A549 (cell line): Measurements from ENCODE around the gene CUTA. TPM values are rescaled to one million over a fixed set of nuclear protein-coding genes. Genes with fewer than 3 reads are reported as not detected.

ENCODE experiments used
- ATAC-seq, 2 experiments: fragments of 200-7000 bp in 1 of 2; fragments of >200 bp in 1 of 2; cut with Nextera tagmentation in 1 of 2; cut with Tn5 transposase in 1 of 2; 3 replicates each; pipeline versions ENCODE4 v1.8.0 to v1.9.1; 2018 to 2020; ENCODE audit warnings: mild to moderate bottlenecking in 1 of 2, moderate library complexity in 1 of 2
- CTCF ChIA-PET: fragments of 300-600 bp; sonication (Branson Sonifier 250); formaldehyde crosslinking; extraction: SDS; loops from one replicate; lab custom pipeline; 2021; ENCODE audit warnings: antibody characterized with exemption, inconsistent platforms; lab: Yijun Ruan, JAX
- POLR2A ChIA-PET: fragments of 350-600 bp; formaldehyde crosslinking; extraction: SDS; loops from one replicate; lab custom pipeline; 2021; ENCODE audit warnings: antibody characterized with exemption, inconsistent platforms; lab: Yijun Ruan, JAX
- DNase-seq, 2 experiments: peaks; one replicate each; pipeline versions ENCODE4 v3.0.0 to v3.0.0-alpha.2; 2011 to 2016; ENCODE audit warnings: low read depth in 1 of 2, low spot score in 1 of 2
- FAIRE-seq: peaks from 2 replicates; lab custom pipeline; 2011; peaks lifted over from hg19 to GRCh38; lab: Jason Lieb, UNC
- H3K27ac ChIP-seq, 2 experiments: fragments of >200 bp; sonication (Bioruptor Twin); formaldehyde crosslinking; 3 replicates each; pipeline ENCODE4 v1.5.1; 2016 to 2017
- H3K4me1 ChIP-seq: fragments of >200 bp; sonication (Bioruptor Twin); formaldehyde crosslinking; 3 replicates; pipeline ENCODE4 v1.6.1; 2016
- H3K4me2 ChIP-seq: fragments of >200 bp; sonication (Bioruptor Twin); formaldehyde crosslinking; 3 replicates; pipeline ENCODE4 v1.6.1; 2016
- H3K4me3 ChIP-seq: fragments of >200 bp; sonication (Bioruptor Twin); formaldehyde crosslinking; 3 replicates; pipeline ENCODE4 v1.5.1; 2016
- H3K9me3 ChIP-seq: fragments of >200 bp; sonication (Bioruptor Twin); formaldehyde crosslinking; 3 replicates; pipeline ENCODE4 v1.6.1; 2016
- BCL3 ChIP-seq: fragments of >200 bp; sonication (Bioruptor Twin); formaldehyde crosslinking; IDR thresholded peaks from 3 replicates; pipeline ENCODE4 v1.6.1; 2016
- CBX2 ChIP-seq: fragments of 200-600 bp; sonication (generic); IDR thresholded peaks from 2 replicates; pipeline ENCODE4 v1.6.1; 2016; ENCODE audit warnings: low read depth, mild to moderate bottlenecking, borderline replicate concordance
- CEBPB ChIP-seq, 2 experiments: fragments of >200 bp in 1 of 2; sonication (Bioruptor Twin) in 1 of 2; formaldehyde crosslinking in 1 of 2; IDR thresholded peaks; 2 replicates each; pipeline ENCODE4 v1.6.1; 2012 to 2016
- EHMT2 ChIP-seq: fragments of 200-600 bp; sonication (generic); IDR thresholded peaks from 2 replicates; pipeline ENCODE4 v1.6.1; 2016; ENCODE audit warnings: antibody characterized with exemption, low read depth, mild to moderate bottlenecking, moderate library complexity
- EP300 ChIP-seq, 2 experiments: fragments of >200 bp; sonication (Bioruptor Twin); formaldehyde crosslinking; IDR thresholded peaks; 2 replicates in 1 of 2; 3 replicates in 1 of 2; pipeline ENCODE4 v1.6.1; 2016 to 2017
- GATA3 ChIP-seq: IDR thresholded peaks from 2 replicates; pipeline ENCODE4 v1.6.1; 2012; ENCODE audit warnings: borderline replicate concordance
- HOXB5 ChIP-seq: fragments of 250-450 bp; sonication (Bioruptor Pico); IDR thresholded peaks from 2 replicates; pipeline ENCODE4 v1.5.0; 2020; ENCODE audit warnings: mild to moderate bottlenecking, moderate library complexity
- MAZ ChIP-seq: fragments of 150-350 bp; IDR thresholded peaks from 2 replicates; pipeline ENCODE4 v1.6.1; 2014; ENCODE audit warnings: antibody characterized with exemption, low read depth, low read length, borderline replicate concordance
- RARB ChIP-seq: fragments of 250-450 bp; sonication (Bioruptor Pico); IDR thresholded peaks from 2 replicates; pipeline ENCODE4 v1.8.0; 2021; ENCODE audit warnings: mild to moderate bottlenecking, moderate library complexity
- REST ChIP-seq: fragments of 200-600 bp; sonication (generic); IDR thresholded peaks from 2 replicates; pipeline ENCODE4 v1.6.1; 2016; ENCODE audit warnings: antibody characterized with exemption, mild to moderate bottlenecking, moderate library complexity
- SREBF2 ChIP-seq: fragments of 450-650 bp; IDR thresholded peaks from 2 replicates; pipeline ENCODE4 v1.6.1; 2014; ENCODE audit warnings: mild to moderate bottlenecking, moderate library complexity
- TFCP2L1 ChIP-seq: fragments of 250-450 bp; sonication (Bioruptor Pico); IDR thresholded peaks from 2 replicates; pipeline ENCODE4 v1.5.0; 2021; ENCODE audit warnings: mild to moderate bottlenecking
- ZC3H11A ChIP-seq: fragments of 450-650 bp; IDR thresholded peaks from 2 replicates; pipeline ENCODE4 v1.6.1; 2014; ENCODE audit warnings: antibody characterized with exemption, mild to moderate bottlenecking
- ZSCAN20 ChIP-seq: fragments of 250-450 bp; sonication (Bioruptor Pico); IDR thresholded peaks from 2 replicates; pipeline ENCODE4 v1.8.0; 2022; ENCODE audit warnings: mild to moderate bottlenecking, moderate library complexity
- WGBS: methylation state at CpG from one replicate; pipeline ENCODE4 v1.1.6; 2017; ENCODE audit errors: missing lambda C conversion rate; 5-methylcytosine and 5-hydroxymethylcytosine counted together
- polyA plus RNA-seq, 4 experiments: library from polyadenylated mRNA; depleted of rRNA in 3 of 4; stranded (reverse); fragments of >200 nt; fragmentation: RNase III in 1 of 4; extraction: RNeasy Plus Mini Kit Qiagen cat#74134 plus additional on column Dnase treatment in 1 of 4; gene quantifications; 2 replicates in 3 of 4; 3 replicates in 1 of 4; pipeline ENCODE4 v1.2.3, GENCODE V29; 2011 to 2017
- TF ChIP-seq, protein P1 (sequence below): fragments of 450-650 bp; IDR thresholded peaks from 2 replicates; pipeline ENCODE4 v1.6.1; 2014; ENCODE audit warnings: antibody characterized with exemption
- TF ChIP-seq, protein P2 (sequence below): IDR thresholded peaks from 2 replicates; pipeline ENCODE4 v1.6.1; 2012
- TF ChIP-seq, protein P3 (sequence below): fragments of 150-350 bp; IDR thresholded peaks from 2 replicates; pipeline ENCODE4 v1.6.1; 2014; ENCODE audit warnings: low read depth, mild to moderate bottlenecking, low read length

The CUTA gene
- polyA plus RNA-seq, 2 of the 4 experiments (the other 2 are of a cell fraction), result 98.9 to 175 TPM

DNA sequence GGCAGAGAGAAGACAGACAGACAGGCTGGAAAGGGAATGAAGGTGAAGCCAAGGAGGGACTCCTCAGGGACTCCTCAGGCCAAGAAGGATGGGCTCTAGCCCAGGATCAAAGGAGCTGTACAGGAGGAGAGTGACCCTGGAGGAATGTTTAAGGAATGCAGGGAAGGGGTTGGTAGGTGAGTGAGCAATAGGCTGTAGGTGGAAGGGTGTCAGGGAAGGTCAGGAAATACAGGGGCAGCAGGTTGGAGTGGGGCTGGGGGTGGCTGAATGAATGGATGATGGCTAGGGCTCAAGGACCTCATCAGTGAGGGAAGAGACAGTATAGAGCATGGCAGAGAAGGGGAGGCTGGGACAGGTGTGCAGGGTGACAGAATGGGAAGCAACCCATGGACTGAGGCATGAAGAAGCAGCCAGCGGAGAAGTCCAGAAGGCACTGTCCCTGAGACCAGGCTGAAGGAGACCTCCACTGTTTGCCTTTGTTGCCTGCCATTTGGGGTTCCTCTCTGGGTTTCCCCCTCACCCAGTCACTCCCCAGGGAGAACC, 15.2 kb upstream of the CUTA start (continued):
- no peak for TF ChIP-seq HOXB5 (CRISPR knock-in tag)
- TF ChIP-seq, protein P1, sequence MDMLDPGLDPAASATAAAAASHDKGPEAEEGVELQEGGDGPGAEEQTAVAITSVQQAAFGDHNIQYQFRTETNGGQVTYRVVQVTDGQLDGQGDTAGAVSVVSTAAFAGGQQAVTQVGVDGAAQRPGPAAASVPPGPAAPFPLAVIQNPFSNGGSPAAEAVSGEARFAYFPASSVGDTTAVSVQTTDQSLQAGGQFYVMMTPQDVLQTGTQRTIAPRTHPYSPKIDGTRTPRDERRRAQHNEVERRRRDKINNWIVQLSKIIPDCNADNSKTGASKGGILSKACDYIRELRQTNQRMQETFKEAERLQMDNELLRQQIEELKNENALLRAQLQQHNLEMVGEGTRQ, result no peak

- CTCF ChIA-PET, result no interaction called here
- no peak overlapping the region for H3K4me3 ChIP-seq
- POLR2A ChIA-PET, result no interaction called here
These were observed 14.6 kb upstream of the CUTA start for GRCh38 chr6:33432546-33432945.

More at GRCh38 chr6:33432546-33432945, 14.6 kb upstream of the CUTA start:
- no peak for DNase-seq
- TF ChIP-seq, protein P2, sequence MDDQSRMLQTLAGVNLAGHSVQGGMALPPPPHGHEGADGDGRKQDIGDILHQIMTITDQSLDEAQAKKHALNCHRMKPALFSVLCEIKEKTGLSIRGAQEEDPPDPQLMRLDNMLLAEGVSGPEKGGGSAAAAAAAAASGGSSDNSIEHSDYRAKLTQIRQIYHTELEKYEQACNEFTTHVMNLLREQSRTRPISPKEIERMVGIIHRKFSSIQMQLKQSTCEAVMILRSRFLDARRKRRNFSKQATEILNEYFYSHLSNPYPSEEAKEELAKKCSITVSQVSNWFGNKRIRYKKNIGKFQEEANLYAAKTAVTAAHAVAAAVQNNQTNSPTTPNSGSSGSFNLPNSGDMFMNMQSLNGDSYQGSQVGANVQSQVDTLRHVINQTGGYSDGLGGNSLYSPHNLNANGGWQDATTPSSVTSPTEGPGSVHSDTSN, result no peak
- no peak for TF ChIP-seq MAZ
- TF ChIP-seq REST, result no peak
- no peak for TF ChIP-seq SREBF2
- TF ChIP-seq CBX2, result no peak
- TF ChIP-seq, protein P3, sequence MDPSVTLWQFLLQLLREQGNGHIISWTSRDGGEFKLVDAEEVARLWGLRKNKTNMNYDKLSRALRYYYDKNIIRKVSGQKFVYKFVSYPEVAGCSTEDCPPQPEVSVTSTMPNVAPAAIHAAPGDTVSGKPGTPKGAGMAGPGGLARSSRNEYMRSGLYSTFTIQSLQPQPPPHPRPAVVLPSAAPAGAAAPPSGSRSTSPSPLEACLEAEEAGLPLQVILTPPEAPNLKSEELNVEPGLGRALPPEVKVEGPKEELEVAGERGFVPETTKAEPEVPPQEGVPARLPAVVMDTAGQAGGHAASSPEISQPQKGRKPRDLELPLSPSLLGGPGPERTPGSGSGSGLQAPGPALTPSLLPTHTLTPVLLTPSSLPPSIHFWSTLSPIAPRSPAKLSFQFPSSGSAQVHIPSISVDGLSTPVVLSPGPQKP, result no peak
- TF ChIP-seq ZC3H11A, result no peak
- no peak for TF ChIP-seq ZSCAN20 (CRISPR knock-in tag)
- no peak for TF ChIP-seq BCL3
- TF ChIP-seq EP300 (IDR thresholded peaks at IDR 0.05), result no peak
- TF ChIP-seq CEBPB (IDR thresholded peaks at IDR 0.05), result no peak
- TF ChIP-seq EHMT2, result no peak
- no peak for TF ChIP-seq TFCP2L1 (CRISPR knock-in tag)
- TF ChIP-seq RARB, result no peak
- no peak for TF ChIP-seq GATA3
- TF ChIP-seq, all 56 proteins: peak for 0
- Histone ChIP-seq H3K4me1 (peaks cover 30% of the 10 kb centered on the region; the same call in 2 of the 3 replicates), H3K4me2 (no peak overlapping the region), H3K9me3 (no peaks in the 10 kb centered on the region), H3K27ac (no peak overlapping the region)
- FAIRE-seq (no peak), ATAC-seq (no peak)
- WGBS, result 97% methylated on average over 10 of the region's 10 CpGs
